ENCODE data around the gene MYO18B.

Gene MYO18B

GRCh38 chr22:25909614-25910387 lies 167.8 kb downstream of the MYO18B start:
- Histone ChIP-seq H3K79me2 (ENCODE audit: low read length) (no peaks in the 10 kb centered on the region), H3F3A (ENCODE audit: insufficient read depth, low read length) (no peaks in the 10 kb centered on the region), H3K27me3 (replicated peaks; ENCODE audit: insufficient read depth, low read length) (peaks cover 89% of the 10 kb centered on the region), H3K4me1 (ENCODE audit: low read length) (no peaks in the 10 kb centered on the region), H3K9me2 (replicated peaks; ENCODE audit: insufficient read depth, low read length) (no peaks in the 10 kb centered on the region), H3K4me3 (ENCODE audit: low read length) (no peak overlapping the region), H3K27ac (ENCODE audit: low read length) (no peak overlapping the region), H3K9ac (ENCODE audit: low read length) (no peak overlapping the region), H2AFZ (ENCODE audit: low read length) (no peak overlapping the region), H3K36me3 (replicated peaks; ENCODE audit: insufficient read depth, low read length) (no peaks in the 10 kb centered on the region), H4K20me1 (ENCODE audit: insufficient read depth, low read length) (no peaks in the 10 kb centered on the region), H3K9me3 (replicated peaks; ENCODE audit: insufficient read depth, low read length) (no peaks in the 10 kb centered on the region), H3K4me2 (ENCODE audit: low read depth, low read length) (no peak overlapping the region)
- TF ChIP-seq EZH2phosphoT487 (IDR thresholded peaks at IDR 0.05; ENCODE audit: low read length) (no peak), EZH2 (optimal IDR thresholded peaks at IDR 0.05; ENCODE audit: low read depth, low read length) (no peak), CTCF (IDR thresholded peaks at IDR 0.05; ENCODE audit: low read length) (no peak)
- no peak for DNase-seq

GRCh38 chr22:25911243-25911972 lies 169.4 kb downstream of the MYO18B start:
- Histone ChIP-seq H3K4me3 (ENCODE audit: low read length) (no peak overlapping the region), H3K27me3 (replicated peaks; ENCODE audit: insufficient read depth, low read length) (peaks cover 84% of the 10 kb centered on the region), H3K4me2 (ENCODE audit: low read depth, low read length) (no peak overlapping the region), H3K79me2 (ENCODE audit: low read length) (no peaks in the 10 kb centered on the region), H3F3A (ENCODE audit: insufficient read depth, low read length) (no peaks in the 10 kb centered on the region), H3K27ac (ENCODE audit: low read length) (no peak overlapping the region), H3K4me1 (ENCODE audit: low read length) (no peaks in the 10 kb centered on the region), H4K20me1 (ENCODE audit: insufficient read depth, low read length) (no peaks in the 10 kb centered on the region), H2AFZ (ENCODE audit: low read length) (no peak overlapping the region), H3K9me2 (replicated peaks; ENCODE audit: insufficient read depth, low read length) (no peaks in the 10 kb centered on the region), H3K36me3 (replicated peaks; ENCODE audit: insufficient read depth, low read length) (no peaks in the 10 kb centered on the region), H3K9me3 (replicated peaks; ENCODE audit: insufficient read depth, low read length) (no peaks in the 10 kb centered on the region), H3K9ac (ENCODE audit: low read length) (no peak overlapping the region)
- TF ChIP-seq EZH2phosphoT487 (IDR thresholded peaks at IDR 0.05; ENCODE audit: low read length) (no peak), CTCF (IDR thresholded peaks at IDR 0.05; ENCODE audit: low read length) (no peak), EZH2 (optimal IDR thresholded peaks at IDR 0.05; ENCODE audit: low read depth, low read length) (no peak)
- no peak for DNase-seq

- H3K9me3 ChIP-seq (replicated peaks; ENCODE audit: insufficient read depth, low read length) = no peaks in the 10 kb centered on the region
- no peak overlapping the region for H3K4me3 ChIP-seq (ENCODE audit: low read length)
- H3K27me3 ChIP-seq (replicated peaks; ENCODE audit: insufficient read depth, low read length) = peaks cover 67% of the 10 kb centered on the region
- no peaks in the 10 kb centered on the region for H3K79me2 ChIP-seq (ENCODE audit: low read length)
- no peak overlapping the region for H3K9ac ChIP-seq (ENCODE audit: low read length)
- no peak overlapping the region for H3K4me2 ChIP-seq (ENCODE audit: low read depth, low read length)
- H3K9me2 ChIP-seq (replicated peaks; ENCODE audit: insufficient read depth, low read length) = no peaks in the 10 kb centered on the region
- no peaks in the 10 kb centered on the region for H4K20me1 ChIP-seq (ENCODE audit: insufficient read depth, low read length)
- no peaks in the 10 kb centered on the region for H3F3A ChIP-seq (ENCODE audit: insufficient read depth, low read length)
- TF ChIP-seq EZH2phosphoT487 (IDR thresholded peaks at IDR 0.05; ENCODE audit: low read length) = no peak
- TF ChIP-seq CTCF (IDR thresholded peaks at IDR 0.05; ENCODE audit: low read length) = no peak
- no peak for TF ChIP-seq EZH2 (optimal IDR thresholded peaks at IDR 0.05; ENCODE audit: low read depth, low read length)
- DNase-seq = no peak
- no peak overlapping the region for H3K27ac ChIP-seq (ENCODE audit: low read length)
- H2AFZ ChIP-seq (ENCODE audit: low read length) = no peak overlapping the region
- H3K36me3 ChIP-seq (replicated peaks; ENCODE audit: insufficient read depth, low read length) = no peaks in the 10 kb centered on the region
- H3K4me1 ChIP-seq (ENCODE audit: low read length) = no peaks in the 10 kb centered on the region
These were observed 177.5 kb downstream of the MYO18B start for GRCh38 chr22:25919452-25919851.
